Colonic mucosa (tissue), 4 donors: Measurements from ENCODE around the gene MSH3. TPM values are rescaled to one million over a fixed set of nuclear protein-coding genes. Genes with fewer than 3 reads are reported as not detected.

ENCODE experiments used
- DNase-seq: peaks from one replicate; pipeline ENCODE4 v3.0.0-alpha.2; 2020
- H3K27ac ChIP-seq: fragments of 200-600 bp; one replicate; pipeline ENCODE4 v1.8.0; 2021
- H3K27me3 ChIP-seq: fragments of 200-600 bp; one replicate; pipeline ENCODE4 v1.8.0; 2021
- H3K36me3 ChIP-seq: fragments of 200-600 bp; one replicate; pipeline ENCODE4 v1.8.0; 2021
- H3K4me1 ChIP-seq: fragments of 200-600 bp; one replicate; pipeline ENCODE4 v1.8.0; 2021; ENCODE audit warnings: mild to moderate bottlenecking
- H3K4me3 ChIP-seq: fragments of 200-600 bp; one replicate; pipeline ENCODE4 v1.8.0; 2021
- H3K9ac ChIP-seq, 2 donors: one replicate each; pipeline ENCODE4 v1.7.0; 2013; ENCODE audit warnings: control low read depth in 2 of 2, low read depth in 2 of 2, low read length in 2 of 2
- H3K9me3 ChIP-seq: fragments of 200-600 bp; one replicate; pipeline ENCODE4 v1.8.0; 2021
- intact Hi-C: fragments of 100-400 bp; cut with DNase I; formaldehyde crosslinking; loops from one replicate; pipeline ENCODE4 v1.14.1; 2022
- total RNA-seq, 2 donors: library from RNA; stranded (reverse); fragmentation: NEBNext Ultra II Directional in 1 of 2; extraction: Animal tissue kit (Norgen Biotek cat#: 25700) in 1 of 2; gene quantifications; one replicate each; pipeline ENCODE4 v1.2.1, GENCODE V29; 2021
- TF ChIP-seq, protein P1 (sequence below): fragments of 200-600 bp; IDR thresholded peaks from one replicate; pipeline ENCODE4 v1.8.0; 2022; ENCODE audit warnings: antibody characterized with exemption, mild to moderate bottlenecking
- donor health status: healthy.
- donor health status: DM: no; HTN: no; CAD: no.
- donor health status: DM: no; HTN: no; CAD: no.

MSH3 gene
- total RNA-seq, 2 donors from 2014 or later = 15.1 to 16.3 TPM

DNA sequence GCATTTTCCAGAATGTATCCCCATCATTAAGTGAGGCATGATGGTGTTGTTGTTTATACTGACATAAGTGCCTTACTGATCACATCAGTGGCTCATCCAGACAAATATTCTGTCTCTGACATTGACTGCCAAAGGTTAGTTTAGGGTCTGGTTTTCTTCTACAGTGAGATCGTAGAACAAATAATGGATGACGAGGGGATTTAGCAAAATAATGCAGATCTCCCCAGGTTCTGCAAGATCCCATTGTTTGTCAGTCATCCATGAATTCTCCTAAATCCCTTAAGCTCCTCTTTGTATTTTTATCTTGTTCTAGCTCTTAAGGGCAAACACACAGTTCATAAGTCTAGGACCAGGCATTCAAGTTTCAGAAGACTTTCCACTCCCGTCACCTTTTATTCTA lies 93.5 kb downstream of the MSH3 start:
- DNase-seq = no peak
- TF ChIP-seq, protein P1, sequence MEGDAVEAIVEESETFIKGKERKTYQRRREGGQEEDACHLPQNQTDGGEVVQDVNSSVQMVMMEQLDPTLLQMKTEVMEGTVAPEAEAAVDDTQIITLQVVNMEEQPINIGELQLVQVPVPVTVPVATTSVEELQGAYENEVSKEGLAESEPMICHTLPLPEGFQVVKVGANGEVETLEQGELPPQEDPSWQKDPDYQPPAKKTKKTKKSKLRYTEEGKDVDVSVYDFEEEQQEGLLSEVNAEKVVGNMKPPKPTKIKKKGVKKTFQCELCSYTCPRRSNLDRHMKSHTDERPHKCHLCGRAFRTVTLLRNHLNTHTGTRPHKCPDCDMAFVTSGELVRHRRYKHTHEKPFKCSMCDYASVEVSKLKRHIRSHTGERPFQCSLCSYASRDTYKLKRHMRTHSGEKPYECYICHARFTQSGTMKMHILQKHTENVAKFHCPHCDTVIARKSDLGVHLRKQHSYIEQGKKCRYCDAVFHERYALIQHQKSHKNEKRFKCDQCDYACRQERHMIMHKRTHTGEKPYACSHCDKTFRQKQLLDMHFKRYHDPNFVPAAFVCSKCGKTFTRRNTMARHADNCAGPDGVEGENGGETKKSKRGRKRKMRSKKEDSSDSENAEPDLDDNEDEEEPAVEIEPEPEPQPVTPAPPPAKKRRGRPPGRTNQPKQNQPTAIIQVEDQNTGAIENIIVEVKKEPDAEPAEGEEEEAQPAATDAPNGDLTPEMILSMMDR = no peak
- H3K9ac ChIP-seq = no peak overlapping the region
- H3K4me1 ChIP-seq = no peaks in the 10 kb centered on the region
- no peaks in the 10 kb centered on the region for H3K27me3 ChIP-seq
- H3K9me3 ChIP-seq = no peaks in the 10 kb centered on the region
- no peak overlapping the region for H3K4me3 ChIP-seq
- H3K27ac ChIP-seq = no peak overlapping the region
- peaks cover 13% of the 10 kb centered on the region for H3K36me3 ChIP-seq
- intact Hi-C loops = no loop called here

GRCh38 chr5:80752427-80752826 lies 98.0 kb downstream of the MSH3 start:
- intact Hi-C loops = no loop called here
- H3K9me3 ChIP-seq = no peaks in the 10 kb centered on the region
- no peaks in the 10 kb centered on the region for H3K27me3 ChIP-seq
- H3K4me3 ChIP-seq = no peak overlapping the region
- TF ChIP-seq, protein P1 = no peak
- H3K36me3 ChIP-seq = no peaks in the 10 kb centered on the region
- no peak overlapping the region for H3K27ac ChIP-seq
- H3K9ac ChIP-seq = no peak overlapping the region
- H3K4me1 ChIP-seq = no peaks in the 10 kb centered on the region
- DNase-seq = no peak

DNA sequence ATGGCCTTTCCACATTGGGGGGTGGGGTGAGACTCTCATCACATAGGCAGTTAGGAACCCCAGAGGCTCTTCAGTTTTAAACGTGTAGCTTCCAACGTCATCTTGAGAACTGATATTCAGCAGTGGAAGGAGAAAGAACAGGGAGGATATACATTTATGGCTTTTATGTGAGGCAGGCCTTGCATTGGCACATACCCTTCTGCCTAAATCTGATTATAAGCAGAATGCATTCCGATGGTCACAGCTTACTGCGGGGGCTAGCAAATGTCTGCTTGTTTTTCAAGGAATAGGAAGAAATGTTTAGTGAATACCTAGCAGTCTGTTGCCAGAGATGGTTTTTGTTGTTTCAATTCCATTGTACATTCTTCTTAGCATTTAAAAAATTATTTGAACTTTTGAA lies 99.3 kb downstream of the MSH3 start:
- H3K27ac ChIP-seq = no peak overlapping the region
- TF ChIP-seq, protein P1 = no peak
- intact Hi-C loops = no loop called here
- no peak overlapping the region for H3K9ac ChIP-seq
- DNase-seq = no peak
- no peak overlapping the region for H3K4me3 ChIP-seq
- no peaks in the 10 kb centered on the region for H3K36me3 ChIP-seq
- no peaks in the 10 kb centered on the region for H3K27me3 ChIP-seq
- no peaks in the 10 kb centered on the region for H3K9me3 ChIP-seq
- no peaks in the 10 kb centered on the region for H3K4me1 ChIP-seq

DNA sequence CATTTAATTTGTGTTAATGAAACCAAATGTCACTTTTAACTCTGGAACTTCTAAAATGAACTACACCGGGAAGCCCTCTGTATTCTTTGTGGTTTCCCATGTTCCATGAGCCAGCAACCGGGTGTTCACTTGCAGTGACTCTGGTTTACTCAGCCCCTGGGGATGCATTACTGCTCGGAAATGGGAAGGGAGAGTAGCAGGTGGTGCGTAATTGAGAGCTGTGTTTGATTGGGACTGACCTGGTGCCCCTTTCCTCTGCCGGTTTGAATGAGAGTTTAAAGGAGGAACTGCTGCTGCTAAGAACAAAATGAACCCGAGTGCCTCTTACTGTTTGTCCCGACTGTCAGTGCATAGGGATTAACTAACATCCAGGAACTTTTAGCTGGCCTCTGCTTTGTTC lies 100.4 kb downstream of the MSH3 start:
- Histone ChIP-seq H3K9me3 (no peaks in the 10 kb centered on the region), H3K4me3 (no peak overlapping the region), H3K27ac (no peak overlapping the region), H3K4me1 (no peaks in the 10 kb centered on the region), H3K9ac (no peak overlapping the region), H3K27me3 (no peaks in the 10 kb centered on the region), H3K36me3 (no peaks in the 10 kb centered on the region)
- TF ChIP-seq, protein P1 = no peak
- DNase-seq = no peak
- intact Hi-C loops = no loop called here

DNA sequence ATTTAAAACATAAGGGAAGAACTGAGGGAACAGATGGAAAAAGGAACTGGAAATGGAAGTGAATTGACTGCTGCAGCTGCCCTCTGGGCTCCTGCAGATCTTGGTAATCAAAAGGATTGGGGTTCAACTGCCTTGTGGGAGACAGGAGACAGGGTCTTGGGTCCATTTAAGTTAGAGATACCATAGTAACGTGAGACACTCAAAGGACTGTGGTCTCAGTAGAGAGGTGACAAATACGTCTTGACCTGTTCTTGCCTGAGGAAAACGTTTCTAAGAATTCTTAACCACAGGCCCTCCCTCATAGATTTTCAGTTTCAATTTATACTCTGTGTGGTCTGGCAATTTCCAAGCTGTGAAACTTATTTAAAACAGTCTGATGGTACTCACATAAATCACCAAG lies 101.2 kb downstream of the MSH3 start:
- Histone ChIP-seq H3K4me3 (no peak overlapping the region), H3K9ac (no peak overlapping the region), H3K9me3 (no peaks in the 10 kb centered on the region), H3K27me3 (no peaks in the 10 kb centered on the region), H3K4me1 (no peaks in the 10 kb centered on the region), H3K27ac (no peak overlapping the region), H3K36me3 (no peaks in the 10 kb centered on the region)
- DNase-seq = no peak
- intact Hi-C loops = no loop called here
- TF ChIP-seq, protein P1 = no peak

- Histone ChIP-seq H3K27ac (no peak overlapping the region), H3K9me3 (no peaks in the 10 kb centered on the region), H3K9ac (no peak overlapping the region), H3K4me3 (no peak overlapping the region), H3K4me1 (no peaks in the 10 kb centered on the region), H3K36me3 (no peaks in the 10 kb centered on the region), H3K27me3 (no peaks in the 10 kb centered on the region)
- intact Hi-C loops = no loop called here
- TF ChIP-seq, protein P1 = no peak
- no peak for DNase-seq
Measured at GRCh38 chr5:80756292-80756691, 101.8 kb downstream of the MSH3 start.
